B cell (primary cell): Measurements from ENCODE around the gene POLR2F. TPM values are rescaled to one million over a fixed set of nuclear protein-coding genes. Genes with fewer than 3 reads are reported as not detected.

ENCODE experiments used
- ATAC-seq: fragments of 200-7000 bp; cut with Tn5 transposase; one replicate; pipeline ENCODE4 v1.10.0; 2021; ENCODE audit warnings: low read depth, mild to moderate bottlenecking, moderate number of reproducible peaks, moderate library complexity
- CTCF ChIA-PET: fragments of 350-600 bp; sonication (Branson Sonifier 250); formaldehyde crosslinking; loops from one replicate; lab custom pipeline; 2021; ENCODE audit warnings: antibody characterized with exemption, inconsistent platforms; lab: Charles Lee
- POLR2A ChIA-PET: fragments of 350-600 bp; sonication (Branson Sonifier 250); formaldehyde crosslinking; loops from one replicate; lab custom pipeline; 2021; ENCODE audit warnings: antibody characterized with exemption; lab: Charles Lee
- DNase-seq: peaks from one replicate; pipeline ENCODE4 v3.0.0; 2013
- H2AFZ ChIP-seq: 2 replicates; pipeline ENCODE4 v1.6.1; 2012; ENCODE audit warnings: mild to moderate bottlenecking, low read depth, low read length; ENCODE audit not compliant: insufficient read depth, poor library complexity, severe bottlenecking
- H3K27ac ChIP-seq, 2 donors: 1 replicate in 1 of 2; 2 replicates in 1 of 2; pipeline ENCODE4 v1.5.1; 2012 to 2013; ENCODE audit warnings: low read length in 2 of 2, mild to moderate bottlenecking in 2 of 2, moderate library complexity in 1 of 2
- H3K27me3 ChIP-seq, 4 experiments: fragments of 200-600 bp in 1 of 4; sonication (generic) in 1 of 4; replicated peaks in 1 of 4; 1 replicate in 2 of 4; 2 replicates in 2 of 4; pipeline versions ENCODE4 v1.6.1 to v1.7.0; 2013 to 2016; ENCODE audit warnings: low read length in 3 of 4, mild to moderate bottlenecking in 2 of 4, mixed read lengths in 1 of 4, moderate library complexity in 1 of 4; ENCODE audit not compliant: insufficient read depth in 4 of 4, control insufficient read depth in 3 of 4; ENCODE audit errors: control extremely low read depth in 1 of 4
- H3K36me3 ChIP-seq, 2 experiments: replicated peaks in 1 of 2; 1 replicate in 1 of 2; 2 replicates in 1 of 2; pipeline versions ENCODE4 v1.6.1 to v1.7.1; 2013; ENCODE audit warnings: low read length in 1 of 2; ENCODE audit not compliant: insufficient read depth in 2 of 2, control insufficient read depth in 1 of 2; ENCODE audit errors: control extremely low read depth in 1 of 2, extremely low read depth in 1 of 2
- H3K4me1 ChIP-seq, 2 donors: fragments of 200-600 bp in 1 of 2; sonication (generic) in 1 of 2; 1 replicate in 1 of 2; 2 replicates in 1 of 2; pipeline versions ENCODE4 v1.5.1 to v1.6.1; 2013 to 2017; ENCODE audit warnings: low read length in 2 of 2; ENCODE audit not compliant: control insufficient read depth in 2 of 2, insufficient read depth in 2 of 2
- H3K4me2 ChIP-seq: replicated peaks from 2 replicates; pipeline ENCODE3; 2012; ENCODE audit warnings: mild to moderate bottlenecking, low read depth, low read length; ENCODE audit not compliant: poor library complexity, severe bottlenecking
- H3K4me3 ChIP-seq, 5 experiments: fragments of 200-600 bp in 1 of 5; sonication (generic) in 1 of 5; 1 replicate in 3 of 5; 2 replicates in 2 of 5; pipeline versions ENCODE4 v1.5.1 to v1.7.0; 2011 to 2016; ENCODE audit warnings: low read length in 4 of 5, mild to moderate bottlenecking in 4 of 5, low read depth in 2 of 5, control low read depth in 1 of 5, moderate library complexity in 1 of 5; ENCODE audit not compliant: insufficient read depth in 1 of 5; ENCODE audit errors: control extremely low read depth in 1 of 5, extremely low read depth in 1 of 5
- H3K79me2 ChIP-seq: fragments of 200-600 bp; sonication (generic); one replicate; pipeline ENCODE4 v1.6.0; 2016; ENCODE audit warnings: low read length; ENCODE audit not compliant: control insufficient read depth, insufficient read depth
- H3K9ac ChIP-seq: fragments of 200-600 bp; sonication (generic); 2 replicates; pipeline ENCODE4 v1.6.1; 2017; ENCODE audit warnings: mild to moderate bottlenecking, low read length, moderate library complexity
- H3K9me3 ChIP-seq, 3 donors: one replicate each; pipeline versions ENCODE4 v1.6.1 to v1.7.1; 2013; ENCODE audit warnings: low read length in 2 of 3; ENCODE audit not compliant: control insufficient read depth in 2 of 3, insufficient read depth in 1 of 3; ENCODE audit errors: control extremely low read depth in 1 of 3
- H4K20me1 ChIP-seq: 2 replicates; pipeline ENCODE4 v1.6.0; 2012; ENCODE audit warnings: mild to moderate bottlenecking, low read length; ENCODE audit not compliant: insufficient read depth, control insufficient read depth, poor library complexity, severe bottlenecking
- H3K27ac Mint-ChIP-seq: one replicate; pipeline ENCODE4 v1.8.0; 2021; ENCODE audit warnings: mixed read lengths
- H3K27me3 Mint-ChIP-seq: one replicate; pipeline ENCODE4 v1.8.0; 2021; ENCODE audit warnings: mixed read lengths
- H3K4me1 Mint-ChIP-seq: one replicate; pipeline ENCODE4 v1.8.0; 2021; ENCODE audit warnings: mixed read lengths
- H3K4me3 Mint-ChIP-seq: one replicate; pipeline ENCODE4 v1.8.0; 2021; ENCODE audit warnings: mixed read lengths
- H3K9me3 Mint-ChIP-seq: one replicate; pipeline ENCODE4 v1.8.0; 2022; ENCODE audit warnings: mixed read lengths; ENCODE audit not compliant: insufficient read depth
- CTCF ChIP-seq: fragments of 200-600 bp; IDR thresholded peaks from one replicate; pipeline ENCODE4 v1.8.0; 2022; ENCODE audit warnings: antibody characterized with exemption, mild to moderate bottlenecking
- EZH2 ChIP-seq: IDR thresholded peaks from 2 replicates; pipeline ENCODE4 v1.6.1; 2012; ENCODE audit warnings: borderline replicate concordance, low read depth, mild to moderate bottlenecking, moderate library complexity, low read length; ENCODE audit not compliant: insufficient read depth, poor library complexity, severe bottlenecking
- WGBS: methylation state at CpG from one replicate; pipeline ENCODE4 v1.1.5; 2013; ENCODE audit warnings: missing lambda C conversion rate; ENCODE audit not compliant: insufficient coverage; 5-methylcytosine and 5-hydroxymethylcytosine counted together
- intact Hi-C: fragments of 100-400 bp; cut with micrococcal nuclease; formaldehyde crosslinking; loops from one replicate; pipeline ENCODE4 v1.10.0; 2022
- polyA plus RNA-seq: library from polyadenylated mRNA; depleted of rRNA; stranded (reverse); fragments of >200 nt; gene quantifications from 2 replicates; pipeline ENCODE4 v1.2.3, GENCODE V29; 2012
- total RNA-seq, 2 donors: library from RNA; stranded (reverse); fragments of 120-200 nt in 1 of 2; gene quantifications; 1 replicate in 1 of 2; 2 replicates in 1 of 2; pipeline versions ENCODE4 v1.2.3 to v1.2.4, GENCODE V29; 2013 to 2022

POLR2F gene
- total and polyA plus RNA-seq, 2 donors (not counting 1 experiment from before 2014, with no cell fraction given) = 41.8 to 49.6 TPM

- Histone ChIP-seq H3K4me1 (no peaks in the 10 kb centered on the region), H3K9me3 (no peaks in the 10 kb centered on the region), H3K4me2 (no peak overlapping the region), H4K20me1 (no peaks in the 10 kb centered on the region), H3K79me2 (no peaks in the 10 kb centered on the region), H3K36me3 (no peaks in the 10 kb centered on the region), H2AFZ (no peak overlapping the region), H3K4me3 (no peak overlapping the region), H3K27me3 (no peaks in the 10 kb centered on the region), H3K9ac (no peak overlapping the region), H3K27ac (no peak overlapping the region)
- ATAC-seq (no peak), DNase-seq (no peak)
- Mint-ChIP-seq H3K4me1 (no peaks in the 10 kb centered on the region), H3K4me3 (no peak overlapping the region), H3K9me3 (no peaks in the 10 kb centered on the region), H3K27me3 (no peaks in the 10 kb centered on the region), H3K27ac (no peak overlapping the region)
- ChIA-PET POLR2A (no interaction called here), CTCF (interaction anchor here (0.7 kb wide), 1 partner anchor 19 kb away, joined by 4 read pairs; no protein-coding TSS in a partner anchor)
- intact Hi-C loops = no loop called here
- no peak for TF ChIP-seq CTCF
- no peak for TF ChIP-seq EZH2
- WGBS = 94% methylated on average over 78 of the region's 84 CpGs
These were observed 29.7 kb downstream of the POLR2F start for GRCh38 chr22:37982938-37983859.
